Neural progenitor cell (in vitro differentiated cells): ENCODE results near the gene PMPCA. TPM values are rescaled to one million over a fixed set of nuclear protein-coding genes. Genes with fewer than 3 reads are reported as not detected.

ENCODE experiments used
- DNase-seq: peaks from one replicate; pipeline ENCODE4 v3.0.0-alpha.2; 2016; ENCODE audit warnings: low spot score
- H2AFZ ChIP-seq: fragments of 200-600 bp; sonication (generic); replicated peaks from 2 replicates; pipeline ENCODE4 v1.6.1; 2016; ENCODE audit warnings: antibody characterized with exemption
- H3F3A ChIP-seq: fragments of 200-600 bp; sonication (generic); 2 replicates; pipeline ENCODE4 v1.6.1; 2016; ENCODE audit warnings: antibody characterized with exemption, low read depth
- H3K27ac ChIP-seq: fragments of 200-600 bp; sonication (generic); 2 replicates; pipeline ENCODE4 v1.5.1; 2016; ENCODE audit warnings: mild to moderate bottlenecking
- H3K27me3 ChIP-seq: fragments of 200-600 bp; sonication (generic); 2 replicates; pipeline ENCODE4 v1.6.1; 2016; ENCODE audit warnings: mild to moderate bottlenecking, moderate library complexity
- H3K36me3 ChIP-seq: fragments of 200-600 bp; sonication (generic); 2 replicates; pipeline ENCODE4 v1.5.1; 2016
- H3K4me1 ChIP-seq: fragments of 200-600 bp; sonication (generic); 2 replicates; pipeline ENCODE4 v1.6.1; 2016; ENCODE audit warnings: mixed run types
- H3K4me2 ChIP-seq: fragments of 200-600 bp; sonication (generic); 2 replicates; pipeline ENCODE4 v1.6.1; 2016
- H3K4me3 ChIP-seq: fragments of 200-600 bp; sonication (generic); 2 replicates; pipeline ENCODE4 v1.5.1; 2016
- H3K79me2 ChIP-seq: fragments of 200-600 bp; sonication (generic); 2 replicates; pipeline ENCODE4 v1.6.1; 2016; ENCODE audit warnings: low read depth
- H3K9ac ChIP-seq: fragments of 200-600 bp; sonication (generic); 2 replicates; pipeline ENCODE4 v1.6.1; 2016
- H3K9me3 ChIP-seq: fragments of 200-600 bp; sonication (generic); 2 replicates; pipeline ENCODE4 v1.5.1; 2016; ENCODE audit warnings: low read depth
- H4K20me1 ChIP-seq: fragments of 200-600 bp; sonication (generic); 2 replicates; pipeline ENCODE4 v1.6.1; 2016; ENCODE audit warnings: low read depth
- H3K27ac Mint-ChIP-seq: 3 replicates; pipeline ENCODE4 v1.8.0; 2021; ENCODE audit warnings: mixed read lengths
- H3K27me3 Mint-ChIP-seq: 2 replicates; pipeline ENCODE4 v1.8.0; 2022; ENCODE audit warnings: low read depth, mild to moderate bottlenecking, inconsistent platforms, moderate library complexity, mixed read lengths; ENCODE audit not compliant: insufficient read depth
- H3K36me3 Mint-ChIP-seq: 3 replicates; pipeline ENCODE4 v1.8.0; 2021; ENCODE audit warnings: mixed read lengths
- H3K4me1 Mint-ChIP-seq: 3 replicates; pipeline ENCODE4 v1.8.0; 2021; ENCODE audit warnings: mixed read lengths
- H3K4me3 Mint-ChIP-seq: 3 replicates; pipeline ENCODE4 v1.8.0; 2021; ENCODE audit warnings: mild to moderate bottlenecking, moderate library complexity, mixed read lengths
- H3K9me3 Mint-ChIP-seq: 3 replicates; pipeline ENCODE4 v1.8.0; 2020; ENCODE audit warnings: mixed read lengths
- EZH2 ChIP-seq: fragments of 200-600 bp; sonication (generic); IDR thresholded peaks from 2 replicates; pipeline ENCODE4 v1.6.1; 2017; ENCODE audit warnings: antibody characterized with exemption, mild to moderate bottlenecking, moderate library complexity
- EZH2phosphoT487 ChIP-seq: fragments of 200-600 bp; sonication (generic); IDR thresholded peaks from 2 replicates; pipeline ENCODE4 v1.6.1; 2017; ENCODE audit warnings: antibody characterized with exemption
- total RNA-seq: library from RNA; depleted of rRNA; stranded (reverse); fragments of >200 nt; gene quantifications from 2 replicates; pipeline ENCODE4 v1.2.3, GENCODE V29; 2015; ENCODE audit warnings: low replicate concordance
- TF ChIP-seq, protein P1 (sequence below): fragments of 200-600 bp; sonication (generic); IDR thresholded peaks from 2 replicates; pipeline ENCODE4 v1.5.1; 2017; ENCODE audit warnings: antibody characterized with exemption, mild to moderate bottlenecking

The PMPCA gene
- total RNA-seq, 1 donor from 2014 or later, result 51.3 TPM

- Histone ChIP-seq H3K4me2 (no peak overlapping the region), H3K9ac (no peak overlapping the region), H2AFZ (no peak overlapping the region), H4K20me1 (peaks cover 5% of the 10 kb centered on the region), H3K27ac (no peak overlapping the region), H3F3A (no peaks in the 10 kb centered on the region), H3K79me2 (no peaks in the 10 kb centered on the region), H3K36me3 (no peaks in the 10 kb centered on the region), H3K4me3 (no peak overlapping the region), H3K9me3 (no peaks in the 10 kb centered on the region), H3K27me3 (no peaks in the 10 kb centered on the region), H3K4me1 (no peaks in the 10 kb centered on the region)
- Mint-ChIP-seq H3K4me1 (no peaks in the 10 kb centered on the region), H3K27ac (no peak overlapping the region), H3K4me3 (no peak overlapping the region), H3K36me3 (peaks cover 35% of the 10 kb centered on the region), H3K9me3 (no peaks in the 10 kb centered on the region), H3K27me3 (peaks cover 9% of the 10 kb centered on the region)
- TF ChIP-seq EZH2phosphoT487, result no peak
- no peak for TF ChIP-seq EZH2
- TF ChIP-seq, protein P1, sequence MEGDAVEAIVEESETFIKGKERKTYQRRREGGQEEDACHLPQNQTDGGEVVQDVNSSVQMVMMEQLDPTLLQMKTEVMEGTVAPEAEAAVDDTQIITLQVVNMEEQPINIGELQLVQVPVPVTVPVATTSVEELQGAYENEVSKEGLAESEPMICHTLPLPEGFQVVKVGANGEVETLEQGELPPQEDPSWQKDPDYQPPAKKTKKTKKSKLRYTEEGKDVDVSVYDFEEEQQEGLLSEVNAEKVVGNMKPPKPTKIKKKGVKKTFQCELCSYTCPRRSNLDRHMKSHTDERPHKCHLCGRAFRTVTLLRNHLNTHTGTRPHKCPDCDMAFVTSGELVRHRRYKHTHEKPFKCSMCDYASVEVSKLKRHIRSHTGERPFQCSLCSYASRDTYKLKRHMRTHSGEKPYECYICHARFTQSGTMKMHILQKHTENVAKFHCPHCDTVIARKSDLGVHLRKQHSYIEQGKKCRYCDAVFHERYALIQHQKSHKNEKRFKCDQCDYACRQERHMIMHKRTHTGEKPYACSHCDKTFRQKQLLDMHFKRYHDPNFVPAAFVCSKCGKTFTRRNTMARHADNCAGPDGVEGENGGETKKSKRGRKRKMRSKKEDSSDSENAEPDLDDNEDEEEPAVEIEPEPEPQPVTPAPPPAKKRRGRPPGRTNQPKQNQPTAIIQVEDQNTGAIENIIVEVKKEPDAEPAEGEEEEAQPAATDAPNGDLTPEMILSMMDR, result no peak
- no peak for DNase-seq
Measured at GRCh38 chr9:136457326-136457725, 46.9 kb downstream of the PMPCA start.

- no peak overlapping the region for H3K27ac ChIP-seq
- Mint-ChIP-seq H3K27ac (no peak overlapping the region), H3K36me3 (peaks cover 32% of the 10 kb centered on the region), H3K4me3 (no peak overlapping the region), H3K27me3 (peaks cover 7% of the 10 kb centered on the region), H3K9me3 (no peaks in the 10 kb centered on the region), H3K4me1 (no peaks in the 10 kb centered on the region)
- H3K9ac ChIP-seq, result no peak overlapping the region
- H3K4me1 ChIP-seq, result no peaks in the 10 kb centered on the region
- H3K9me3 ChIP-seq, result no peaks in the 10 kb centered on the region
- H3K79me2 ChIP-seq, result no peaks in the 10 kb centered on the region
- peaks cover 3% of the 10 kb centered on the region for H3K36me3 ChIP-seq
- no peak overlapping the region for H2AFZ ChIP-seq
- no peak for DNase-seq
- H3F3A ChIP-seq, result no peaks in the 10 kb centered on the region
- peaks cover 7% of the 10 kb centered on the region for H4K20me1 ChIP-seq
- no peaks in the 10 kb centered on the region for H3K27me3 ChIP-seq
- H3K4me2 ChIP-seq, result no peak overlapping the region
- TF ChIP-seq, protein P1, result no peak
- no peak for TF ChIP-seq EZH2phosphoT487
- TF ChIP-seq EZH2, result no peak
- H3K4me3 ChIP-seq, result no peak overlapping the region
Measured at GRCh38 chr9:136459425-136459824, 49.0 kb downstream of the PMPCA start.

GRCh38 chr9:136460772-136461325 lies 50.4 kb downstream of the PMPCA start:
- TF ChIP-seq EZH2 (no peak), EZH2phosphoT487 (no peak)
- H3K4me3 ChIP-seq, result no peak overlapping the region
- H3K36me3 ChIP-seq, result peaks cover 4% of the 10 kb centered on the region
- H4K20me1 ChIP-seq, result peaks cover 7% of the 10 kb centered on the region
- H3K27ac ChIP-seq, result no peak overlapping the region
- no peaks in the 10 kb centered on the region for H3K27me3 ChIP-seq
- no peaks in the 10 kb centered on the region for H3K9me3 Mint-ChIP-seq
- no peak overlapping the region for H3K4me2 ChIP-seq
- H3K9me3 ChIP-seq, result no peaks in the 10 kb centered on the region
- no peaks in the 10 kb centered on the region for H3K4me1 ChIP-seq
- no peaks in the 10 kb centered on the region for H3F3A ChIP-seq
- H3K4me1 Mint-ChIP-seq, result no peaks in the 10 kb centered on the region
- H3K79me2 ChIP-seq, result no peaks in the 10 kb centered on the region
- no peak overlapping the region for H2AFZ ChIP-seq
- no peak overlapping the region for H3K27ac Mint-ChIP-seq
- peaks cover 4% of the 10 kb centered on the region for H3K27me3 Mint-ChIP-seq
- DNase-seq, result no peak
- no peak overlapping the region for H3K9ac ChIP-seq
- H3K4me3 Mint-ChIP-seq, result no peak overlapping the region
- peaks cover 31% of the 10 kb centered on the region for H3K36me3 Mint-ChIP-seq

DNA sequence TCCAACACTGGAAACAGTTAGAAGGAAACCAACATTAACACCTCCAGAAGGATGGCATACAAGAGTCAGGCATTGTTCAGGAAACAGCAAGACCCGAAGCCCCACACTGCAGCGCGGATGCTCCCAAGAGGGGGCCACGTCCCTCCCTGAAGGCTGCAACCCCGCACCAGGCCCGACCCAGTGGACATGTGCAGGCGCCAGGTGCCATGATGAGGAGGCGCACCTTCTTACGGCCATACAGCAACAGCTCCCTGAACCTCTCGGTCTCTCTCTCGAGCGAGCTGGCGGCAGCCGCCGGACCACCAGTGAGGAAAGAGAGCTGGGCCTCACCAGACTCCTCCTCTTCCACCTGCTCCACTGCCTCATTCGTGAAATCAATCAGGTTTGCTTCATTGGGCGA lies 52.2 kb downstream of the PMPCA start:
- H3K27ac Mint-ChIP-seq, result no peak overlapping the region
- H3K4me1 Mint-ChIP-seq, result no peaks in the 10 kb centered on the region
- H2AFZ ChIP-seq, result no peak overlapping the region
- H3K9me3 Mint-ChIP-seq, result no peaks in the 10 kb centered on the region
- TF ChIP-seq EZH2phosphoT487 (no peak), EZH2 (no peak)
- TF ChIP-seq, protein P1, result no peak
- H3K4me2 ChIP-seq, result no peak overlapping the region
- peaks cover 5% of the 10 kb centered on the region for H4K20me1 ChIP-seq
- H3K27ac ChIP-seq, result no peak overlapping the region
- H3K79me2 ChIP-seq, result no peaks in the 10 kb centered on the region
- H3F3A ChIP-seq, result no peaks in the 10 kb centered on the region
- H3K4me1 ChIP-seq, result no peaks in the 10 kb centered on the region
- H3K36me3 ChIP-seq, result peaks cover 4% of the 10 kb centered on the region
- peaks cover 30% of the 10 kb centered on the region for H3K36me3 Mint-ChIP-seq
- H3K4me3 ChIP-seq, result no peak overlapping the region
- no peak for DNase-seq
- no peak overlapping the region for H3K4me3 Mint-ChIP-seq
- H3K27me3 ChIP-seq, result no peaks in the 10 kb centered on the region
- H3K27me3 Mint-ChIP-seq, result peaks cover 4% of the 10 kb centered on the region
- no peak overlapping the region for H3K9ac ChIP-seq
- H3K9me3 ChIP-seq, result no peaks in the 10 kb centered on the region
